Measurements from ENCODE around the gene ZNF791. TPM values are rescaled to one million over a fixed set of nuclear protein-coding genes. Genes with fewer than 3 reads are reported as not detected.
A peak's percentile ranks its signal among the peaks of the same experiment; 100 is the strongest.

The ZNF791 gene
- total RNA-seq, 3 donors from 2014 or later (not counting 1 experiment from before 2014, with no cell fraction given): 52.6 to 62.0 (median 56.5) TPM

DNA sequence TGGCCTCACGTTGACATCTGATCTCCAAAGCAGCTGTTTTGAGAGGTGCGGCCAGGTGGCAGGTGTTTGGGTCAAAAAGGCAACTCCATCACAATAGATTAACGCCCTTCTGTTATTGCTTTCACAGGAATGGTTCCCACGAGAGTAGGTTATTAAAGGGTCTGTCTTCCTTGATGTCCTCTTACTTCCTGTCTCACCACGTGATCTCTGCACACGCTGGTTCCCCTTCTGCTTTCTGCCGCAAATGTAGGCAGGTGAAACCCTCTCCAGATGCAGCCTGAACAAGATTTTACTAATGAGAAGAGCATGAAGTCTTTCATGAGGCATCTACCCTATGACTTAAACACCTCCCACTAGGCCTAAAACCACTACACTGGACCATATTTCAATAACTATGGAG, 36.7 kb upstream of the ZNF791 start:
- peak in 1 of 2 donors; percentile 33 for DNase-seq
- Mint-ChIP-seq H3K4me3 (no peak overlapping the region), H3K27ac (peak overlapping the region in 1 of 2 donors; percentile 52), H3K4me1 (peaks cover 5 to 8% of the 10 kb centered on the region in 2 donors), H3K36me3 (no peaks in the 10 kb centered on the region), H3K9me3 (no peaks in the 10 kb centered on the region), H3K27me3 (ENCODE audit: low read depth in 2 of 2) (no peaks in the 10 kb centered on the region)
- TF ChIP-seq, protein P1, sequence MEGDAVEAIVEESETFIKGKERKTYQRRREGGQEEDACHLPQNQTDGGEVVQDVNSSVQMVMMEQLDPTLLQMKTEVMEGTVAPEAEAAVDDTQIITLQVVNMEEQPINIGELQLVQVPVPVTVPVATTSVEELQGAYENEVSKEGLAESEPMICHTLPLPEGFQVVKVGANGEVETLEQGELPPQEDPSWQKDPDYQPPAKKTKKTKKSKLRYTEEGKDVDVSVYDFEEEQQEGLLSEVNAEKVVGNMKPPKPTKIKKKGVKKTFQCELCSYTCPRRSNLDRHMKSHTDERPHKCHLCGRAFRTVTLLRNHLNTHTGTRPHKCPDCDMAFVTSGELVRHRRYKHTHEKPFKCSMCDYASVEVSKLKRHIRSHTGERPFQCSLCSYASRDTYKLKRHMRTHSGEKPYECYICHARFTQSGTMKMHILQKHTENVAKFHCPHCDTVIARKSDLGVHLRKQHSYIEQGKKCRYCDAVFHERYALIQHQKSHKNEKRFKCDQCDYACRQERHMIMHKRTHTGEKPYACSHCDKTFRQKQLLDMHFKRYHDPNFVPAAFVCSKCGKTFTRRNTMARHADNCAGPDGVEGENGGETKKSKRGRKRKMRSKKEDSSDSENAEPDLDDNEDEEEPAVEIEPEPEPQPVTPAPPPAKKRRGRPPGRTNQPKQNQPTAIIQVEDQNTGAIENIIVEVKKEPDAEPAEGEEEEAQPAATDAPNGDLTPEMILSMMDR (IDR thresholded peaks at IDR 0.05): no peak
- intact Hi-C loops (cut with micrococcal nuclease): no loop called here
- ATAC-seq: no peak
- Histone ChIP-seq H3K4me3 (ENCODE audit: low read length) (no peak overlapping the region), H3K9me3 (ENCODE audit: control insufficient read depth, insufficient read depth, low read length) (no peaks in the 10 kb centered on the region), H3K4me1 (ENCODE audit: control insufficient read depth, insufficient read depth, low read length) (peaks cover 5% of the 10 kb centered on the region), H3K27ac (ENCODE audit: low read length) (peak overlapping the region; percentile 51), H3K36me3 (ENCODE audit: control insufficient read depth, insufficient read depth, low read length) (peaks cover 2% of the 10 kb centered on the region), H3K27me3 (ENCODE audit: control insufficient read depth, insufficient read depth, low read length) (no peaks in the 10 kb centered on the region)
- 28% methylated on average over 7 of the region's 7 CpGs for WGBS (ENCODE audit: insufficient coverage)

DNA sequence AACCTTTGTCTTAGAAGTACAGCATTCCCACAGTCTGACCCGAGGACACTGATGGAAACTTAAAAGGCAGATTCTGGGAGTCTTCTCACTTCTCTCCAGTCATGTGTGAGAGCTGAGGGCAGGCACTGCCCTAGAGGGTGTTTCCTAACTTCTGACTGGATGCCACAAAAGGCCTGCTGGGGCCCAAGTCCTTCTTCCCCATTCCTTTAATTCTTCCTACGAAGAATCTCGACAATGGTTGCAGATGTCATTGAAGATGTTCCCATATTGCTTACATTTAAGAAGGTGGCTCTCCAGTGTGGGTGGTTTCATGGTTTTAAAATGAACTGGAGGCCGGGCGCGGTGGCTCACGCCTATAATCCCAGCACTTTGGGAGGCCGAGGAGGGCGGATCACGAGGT, 32.1 kb upstream of the ZNF791 start:
- peaks cover 5% of the 10 kb centered on the region for H3K4me1 ChIP-seq (ENCODE audit: control insufficient read depth, insufficient read depth, low read length)
- peaks cover 10% of the 10 kb centered on the region for H3K9me3 ChIP-seq (ENCODE audit: control insufficient read depth, insufficient read depth, low read length)
- intact Hi-C loops (cut with micrococcal nuclease): no loop called here
- no peak for ATAC-seq
- H3K27me3 ChIP-seq (ENCODE audit: control insufficient read depth, insufficient read depth, low read length): no peaks in the 10 kb centered on the region
- Mint-ChIP-seq H3K9me3 (no peaks in the 10 kb centered on the region), H3K27me3 (ENCODE audit: low read depth in 2 of 2) (no peaks in the 10 kb centered on the region), H3K4me1 (peaks cover 5 to 8% of the 10 kb centered on the region in 2 donors), H3K36me3 (peaks cover 17% of the 10 kb centered on the region), H3K4me3 (no peak overlapping the region), H3K27ac (no peak overlapping the region)
- TF ChIP-seq, protein P1 (IDR thresholded peaks at IDR 0.05): no peak
- no peak overlapping the region for H3K4me3 ChIP-seq (ENCODE audit: low read length)
- H3K27ac ChIP-seq (ENCODE audit: low read length): no peak overlapping the region
- 100% methylated on average over 9 of the region's 10 CpGs for WGBS (ENCODE audit: insufficient coverage)
- DNase-seq: no peak
- peaks cover 30% of the 10 kb centered on the region for H3K36me3 ChIP-seq (ENCODE audit: control insufficient read depth, insufficient read depth, low read length)

DNA sequence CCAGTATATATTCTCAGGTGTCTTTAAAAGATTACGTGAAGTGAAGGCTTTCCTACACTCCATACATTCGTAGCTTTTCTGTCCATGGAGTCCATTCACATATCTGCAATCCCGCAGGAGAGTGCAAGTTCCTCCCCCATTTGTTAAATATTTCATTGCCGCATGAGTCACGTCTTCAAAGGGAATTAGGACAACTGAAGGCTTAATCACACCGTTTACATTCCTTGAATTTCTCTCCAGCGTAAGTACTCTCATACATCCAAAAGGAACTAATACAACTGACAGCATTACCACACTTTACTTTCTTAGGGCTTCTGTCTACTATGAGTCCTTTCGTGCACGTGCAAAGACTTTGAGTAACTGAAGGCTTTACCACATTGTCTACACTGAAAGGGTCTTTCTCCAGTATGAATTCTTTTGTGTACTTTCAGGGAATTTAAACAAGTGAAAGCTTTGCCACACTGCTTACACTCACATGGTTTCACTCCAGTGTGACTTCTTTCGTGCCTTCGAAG, 30.5 kb upstream of the ZNF791 start:
- H3K4me3 Mint-ChIP-seq: no peak overlapping the region
- H3K36me3 Mint-ChIP-seq: peaks cover 17% of the 10 kb centered on the region
- Histone ChIP-seq H3K9me3 (ENCODE audit: control insufficient read depth, insufficient read depth, low read length) (peaks cover 10% of the 10 kb centered on the region), H3K4me1 (ENCODE audit: control insufficient read depth, insufficient read depth, low read length) (no peaks in the 10 kb centered on the region), H3K4me3 (ENCODE audit: low read length) (no peak overlapping the region), H3K27ac (ENCODE audit: low read length) (no peak overlapping the region), H3K36me3 (ENCODE audit: control insufficient read depth, insufficient read depth, low read length) (peaks cover 30% of the 10 kb centered on the region), H3K27me3 (ENCODE audit: control insufficient read depth, insufficient read depth, low read length) (no peaks in the 10 kb centered on the region)
- DNase-seq (no peak), ATAC-seq (no peak)
- TF ChIP-seq, protein P1 (IDR thresholded peaks at IDR 0.05): no peak
- H3K27me3 Mint-ChIP-seq (ENCODE audit: low read depth in 2 of 2): no peaks in the 10 kb centered on the region
- H3K9me3 Mint-ChIP-seq: no peaks in the 10 kb centered on the region
- no peak overlapping the region for H3K27ac Mint-ChIP-seq
- intact Hi-C loops (cut with micrococcal nuclease): no loop called here
- WGBS (ENCODE audit: insufficient coverage): 98% methylated on average over 11 of the region's 11 CpGs
- no peaks in the 10 kb centered on the region for H3K4me1 Mint-ChIP-seq

DNA sequence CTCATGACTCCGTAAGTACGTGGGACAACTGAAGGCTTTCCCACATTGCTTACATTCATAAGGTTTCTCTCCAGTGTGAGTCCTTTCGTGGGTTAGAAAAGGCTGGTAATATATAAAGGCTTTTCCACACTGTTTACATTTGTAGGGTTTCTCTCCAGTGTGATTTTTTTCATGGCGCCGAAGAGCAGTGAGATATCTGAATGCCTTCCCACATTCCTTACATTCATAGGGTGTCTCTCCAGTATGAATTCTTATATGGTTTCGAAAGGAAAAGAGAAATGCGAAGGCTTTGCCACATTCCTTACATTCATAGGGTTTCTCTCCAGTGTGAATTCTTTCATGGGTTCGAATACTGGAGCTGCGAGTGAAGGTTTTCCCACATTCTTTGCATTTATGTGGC, 29.6 kb upstream of the ZNF791 start:
- Mint-ChIP-seq H3K27me3 (ENCODE audit: low read depth in 2 of 2) (no peaks in the 10 kb centered on the region), H3K36me3 (peaks cover 17% of the 10 kb centered on the region), H3K4me3 (no peak overlapping the region), H3K27ac (no peak overlapping the region), H3K9me3 (no peaks in the 10 kb centered on the region), H3K4me1 (no peaks in the 10 kb centered on the region)
- Histone ChIP-seq H3K36me3 (ENCODE audit: control insufficient read depth, insufficient read depth, low read length) (peaks cover 30% of the 10 kb centered on the region), H3K27ac (ENCODE audit: low read length) (no peak overlapping the region), H3K4me1 (ENCODE audit: control insufficient read depth, insufficient read depth, low read length) (no peaks in the 10 kb centered on the region), H3K27me3 (ENCODE audit: control insufficient read depth, insufficient read depth, low read length) (no peaks in the 10 kb centered on the region), H3K9me3 (ENCODE audit: control insufficient read depth, insufficient read depth, low read length) (peaks cover 10% of the 10 kb centered on the region), H3K4me3 (ENCODE audit: low read length) (no peak overlapping the region)
- TF ChIP-seq, protein P1 (IDR thresholded peaks at IDR 0.05): no peak
- DNase-seq (no peak), ATAC-seq (no peak)
- WGBS (ENCODE audit: insufficient coverage): 64% methylated on average over 3 of the region's 9 CpGs
- intact Hi-C loops (cut with micrococcal nuclease): no loop called here
